AG09309 (cell line): ENCODE measurements around the gene OR7C2.
"Not testable (repeated sequence)": the region's sequence is repeated elsewhere in the genome, so short reads cannot be mapped to it uniquely, and the experiment has no call there.

Source experiments
- DNase-seq: peaks from one replicate; pipeline ENCODE4 v3.0.0-alpha.2; 2010; ENCODE audit warnings: low read depth
- H3K4me3 ChIP-seq: 2 replicates; pipeline ENCODE4 v1.5.1; 2011; ENCODE audit warnings: mild to moderate bottlenecking, low read depth, low read length, moderate library complexity; ENCODE audit not compliant: control insufficient read depth
- TF ChIP-seq, protein P1 (sequence below): IDR thresholded peaks from 2 replicates; pipeline ENCODE4 v1.5.1; 2011; ENCODE audit warnings: mild to moderate bottlenecking, low read depth, low read length, inconsistent platforms; ENCODE audit not compliant: insufficient read depth, control insufficient read depth; ENCODE audit errors: missing control alignments

Gene OR7C2

GRCh38 chr19:14943601-14944000 lies 2.3 kb downstream of the OR7C2 start:
- TF ChIP-seq, protein P1, sequence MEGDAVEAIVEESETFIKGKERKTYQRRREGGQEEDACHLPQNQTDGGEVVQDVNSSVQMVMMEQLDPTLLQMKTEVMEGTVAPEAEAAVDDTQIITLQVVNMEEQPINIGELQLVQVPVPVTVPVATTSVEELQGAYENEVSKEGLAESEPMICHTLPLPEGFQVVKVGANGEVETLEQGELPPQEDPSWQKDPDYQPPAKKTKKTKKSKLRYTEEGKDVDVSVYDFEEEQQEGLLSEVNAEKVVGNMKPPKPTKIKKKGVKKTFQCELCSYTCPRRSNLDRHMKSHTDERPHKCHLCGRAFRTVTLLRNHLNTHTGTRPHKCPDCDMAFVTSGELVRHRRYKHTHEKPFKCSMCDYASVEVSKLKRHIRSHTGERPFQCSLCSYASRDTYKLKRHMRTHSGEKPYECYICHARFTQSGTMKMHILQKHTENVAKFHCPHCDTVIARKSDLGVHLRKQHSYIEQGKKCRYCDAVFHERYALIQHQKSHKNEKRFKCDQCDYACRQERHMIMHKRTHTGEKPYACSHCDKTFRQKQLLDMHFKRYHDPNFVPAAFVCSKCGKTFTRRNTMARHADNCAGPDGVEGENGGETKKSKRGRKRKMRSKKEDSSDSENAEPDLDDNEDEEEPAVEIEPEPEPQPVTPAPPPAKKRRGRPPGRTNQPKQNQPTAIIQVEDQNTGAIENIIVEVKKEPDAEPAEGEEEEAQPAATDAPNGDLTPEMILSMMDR = no peak
- DNase-seq = peak; percentile 4
- no peak overlapping the region for H3K4me3 ChIP-seq

DNA sequence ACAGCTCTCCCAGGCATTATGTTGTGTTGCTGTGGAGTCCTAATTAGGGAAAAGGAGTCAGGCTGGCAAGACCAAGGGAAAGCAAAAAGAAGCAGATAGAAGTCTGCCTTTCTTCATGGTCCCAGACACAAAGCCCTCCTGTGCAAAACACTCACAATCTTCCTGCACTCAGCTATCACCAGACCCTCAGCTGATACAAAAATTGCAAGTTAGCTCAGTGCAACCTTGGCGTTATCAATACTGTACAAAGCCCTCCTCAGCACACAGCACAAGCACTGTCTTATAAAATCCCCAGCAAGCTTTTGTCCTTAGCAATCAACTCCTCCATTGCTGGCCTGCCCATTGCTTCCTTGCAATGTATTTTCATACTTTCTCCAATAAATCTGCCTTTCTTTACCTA lies 3.2 kb downstream of the OR7C2 start:
- TF ChIP-seq, protein P1 = no peak
- no peak overlapping the region for H3K4me3 ChIP-seq
- DNase-seq = no peak

GRCh38 chr19:14949413-14949812 lies 8.1 kb downstream of the OR7C2 start:
- H3K4me3 ChIP-seq, DNase-seq: not testable (repeated sequence)

DNA sequence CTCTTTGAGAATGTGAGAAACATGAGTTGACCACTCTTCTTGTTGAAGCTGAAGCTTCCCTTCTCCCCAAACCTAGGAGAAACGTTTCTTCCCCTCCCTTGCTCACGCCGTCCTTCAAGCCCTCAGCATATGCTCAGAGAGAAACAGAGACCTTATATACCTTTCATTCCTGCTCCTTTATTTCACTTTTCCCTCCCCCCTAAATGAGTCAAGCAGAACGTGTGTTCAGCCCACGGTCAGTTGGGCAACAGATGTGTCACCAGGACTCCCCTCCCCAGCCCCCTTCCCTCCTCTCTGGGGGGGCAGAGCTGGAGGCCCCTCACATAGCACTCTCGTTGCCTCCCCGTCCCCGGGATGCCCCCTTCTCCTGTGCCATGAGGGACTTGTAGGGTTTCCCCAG lies 8.6 kb downstream of the OR7C2 start:
- H3K4me3 ChIP-seq = no peak overlapping the region
- no peak for DNase-seq
- TF ChIP-seq, protein P1 = no peak

DNA sequence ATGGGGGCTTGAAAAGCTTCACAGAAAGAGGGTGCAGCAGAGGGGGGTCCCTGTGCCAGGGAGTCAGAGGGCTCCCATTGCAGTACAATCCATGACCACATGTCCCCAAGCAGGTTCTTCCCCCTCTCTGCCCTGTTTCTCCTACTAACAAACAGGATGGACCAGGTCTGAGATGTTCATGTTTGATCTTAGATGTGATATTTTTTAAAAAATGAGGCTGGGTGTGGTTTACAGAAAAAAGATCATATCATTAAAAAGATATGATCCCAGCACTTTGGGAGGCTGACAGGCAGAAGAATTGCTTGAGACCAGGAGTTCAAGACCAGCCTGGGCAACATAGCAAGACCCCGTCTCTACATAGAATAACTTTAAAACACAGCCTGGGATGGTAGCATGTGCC lies 9.1 kb downstream of the OR7C2 start:
- no peak for DNase-seq

DNA sequence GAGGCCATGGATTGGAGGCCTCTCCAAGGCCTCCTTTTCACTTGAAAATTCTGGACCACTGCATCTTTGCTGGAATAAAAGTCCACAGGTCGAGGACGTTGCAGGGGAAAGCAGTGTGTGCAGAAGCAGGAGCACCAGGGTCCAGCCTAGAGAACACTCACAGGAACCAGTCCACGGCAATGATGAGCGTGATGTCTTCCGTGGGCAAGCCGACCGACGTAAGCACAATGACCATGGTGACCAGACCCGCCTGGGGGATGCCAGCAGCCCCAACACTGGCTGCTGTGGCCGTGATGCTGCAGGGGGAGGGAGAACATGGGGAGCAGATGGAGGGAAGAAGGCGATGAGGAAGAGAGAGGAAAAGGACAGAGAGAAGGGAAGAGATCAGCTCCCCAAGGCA lies 11.5 kb downstream of the OR7C2 start:
- DNase-seq = no peak
- H3K4me3 ChIP-seq = no peak overlapping the region
- TF ChIP-seq, protein P1 = no peak

More for the DNA sequence above, 9.1 kb downstream of the OR7C2 start:
- TF ChIP-seq, protein P1 = no peak
- no peak overlapping the region for H3K4me3 ChIP-seq

DNA sequence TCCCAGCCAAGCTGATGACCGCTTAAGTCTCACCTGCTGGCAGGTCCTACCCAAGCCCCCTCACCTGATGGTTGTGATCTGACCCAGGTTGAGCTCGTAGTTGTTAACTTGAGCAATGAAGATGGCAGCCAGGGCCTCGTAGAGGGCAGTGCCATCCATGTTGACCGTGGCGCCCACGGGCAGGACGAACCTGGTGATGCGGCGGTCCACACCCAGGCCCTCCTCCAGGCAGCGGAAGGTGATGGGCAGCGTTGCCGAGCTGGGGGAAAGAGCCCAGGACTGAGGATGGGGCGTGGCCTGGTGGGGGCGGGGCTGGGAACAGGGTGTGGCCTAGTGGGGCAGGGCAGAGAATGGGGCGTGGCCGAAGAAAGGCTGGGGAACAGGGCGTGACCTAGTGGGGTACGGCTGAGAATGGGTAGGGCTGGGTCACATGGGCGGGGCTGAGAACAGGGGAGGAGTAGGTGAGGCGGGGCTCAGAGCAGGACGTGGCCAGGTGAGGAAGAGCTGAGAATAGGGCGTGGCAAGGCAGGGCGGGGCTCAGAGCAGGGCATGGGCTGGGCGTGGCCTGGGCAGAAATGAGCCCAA lies 12.9 kb downstream of the OR7C2 start:
- TF ChIP-seq, protein P1 = no peak
- no peak overlapping the region for H3K4me3 ChIP-seq
- DNase-seq = no peak
